HL-60 (cell line): Measurements from ENCODE around the gene CLN6.

Experiments
- CTCF ChIP-seq: IDR thresholded peaks from one replicate; pipeline ENCODE4 v1.5.1; 2011; ENCODE audit warnings: low read length, control low read depth, inconsistent platforms; ENCODE audit not compliant: insufficient read depth
- REST ChIP-seq: IDR thresholded peaks from 2 replicates; pipeline ENCODE4 v1.6.1; 2012; ENCODE audit warnings: low read depth; ENCODE audit not compliant: insufficient replicate concordance
- SPI1 ChIP-seq: IDR thresholded peaks from 2 replicates; pipeline ENCODE4 v1.6.1; 2012; ENCODE audit warnings: low read depth, mild to moderate bottlenecking, borderline replicate concordance

- TF ChIP-seq CTCF (no peak), SPI1 (no peak), REST (no peak)
Measured at GRCh38 chr15:68197661-68198437, 31.7 kb downstream of the CLN6 start.
